ENCODE results near the gene SLC44A1.

The SLC44A1 gene

GRCh38 chr9:105415662-105415980 lies 171.2 kb downstream of the SLC44A1 start:
- no peak overlapping the region for H3K27ac ChIP-seq (ENCODE audit: insufficient read depth in 1 of 2, low read depth in 1 of 2, low read length in 2 of 2, poor library complexity in 1 of 2, severe bottlenecking in 2 of 2)
- H3K36me3 ChIP-seq (ENCODE audit: control insufficient read depth in 4 of 4, insufficient read depth in 4 of 4, low read length in 3 of 4), result no peaks in the 10 kb centered on the region
- H3K4me1 ChIP-seq (ENCODE audit: control extremely low read depth in 1 of 4, control insufficient read depth in 4 of 4, insufficient read depth in 4 of 4, low read length in 3 of 4), result peaks cover 0 to 3% (median 1%) of the 10 kb centered on the region in 4 experiments
- CTCF ChIA-PET, result interaction anchor here (0.6 to 10.3 kb wide), 24 partner anchors 10 to 635 kb away, joined by 3 to 110 read pairs (median 3); partner anchors contain the start of gene ABCA1
- 95% methylated on average over 4 of the region's 8 CpGs for WGBS (ENCODE audit: insufficient coverage)
- H3K9me3 ChIP-seq (ENCODE audit: control extremely low read depth in 1 of 5, control insufficient read depth in 4 of 5, insufficient read depth in 2 of 5, low read depth in 1 of 5, low read length in 4 of 5), result peaks cover 0 to 6% (median 0%) of the 10 kb centered on the region in 5 experiments
- POLR2A ChIA-PET, result no interaction called here
- H3K27me3 ChIP-seq (replicated peaks in 2 of 5; ENCODE audit: control insufficient read depth in 4 of 5, insufficient read depth in 5 of 5, low read length in 4 of 5), result no peaks in the 10 kb centered on the region
- H3K4me3 ChIP-seq (ENCODE audit: control insufficient read depth in 1 of 7, extremely low read depth in 1 of 7, insufficient read depth in 4 of 7, low read depth in 2 of 7, low read length in 6 of 7), result no peak overlapping the region
- DNase-seq, result no peak

GRCh38 chr9:105416840-105417239 lies 172.4 kb downstream of the SLC44A1 start:
- no peaks in the 10 kb centered on the region for H3K27me3 ChIP-seq (replicated peaks in 2 of 5; ENCODE audit: control insufficient read depth in 4 of 5, insufficient read depth in 5 of 5, low read length in 4 of 5)
- H3K9me3 ChIP-seq (ENCODE audit: control extremely low read depth in 1 of 5, control insufficient read depth in 4 of 5, insufficient read depth in 2 of 5, low read depth in 1 of 5, low read length in 4 of 5), result no peaks in the 10 kb centered on the region
- peaks cover 0 to 3% (median 1%) of the 10 kb centered on the region in 4 experiments for H3K4me1 ChIP-seq (ENCODE audit: control extremely low read depth in 1 of 4, control insufficient read depth in 4 of 4, insufficient read depth in 4 of 4, low read length in 3 of 4)
- ChIA-PET CTCF (interaction anchor here (1.3 to 10.3 kb wide), 5 partner anchors 14 to 608 kb away, joined by 3 to 110 read pairs (median 4); no protein-coding TSS in a partner anchor), POLR2A (no interaction called here)
- H3K4me3 ChIP-seq (ENCODE audit: control insufficient read depth in 1 of 7, extremely low read depth in 1 of 7, insufficient read depth in 4 of 7, low read depth in 2 of 7, low read length in 6 of 7), result no peak overlapping the region
- no CpG with 5 or more reads among the region's 1 CpG for WGBS (ENCODE audit: insufficient coverage)
- no peak for DNase-seq
- H3K36me3 ChIP-seq (ENCODE audit: control insufficient read depth in 4 of 4, insufficient read depth in 4 of 4, low read length in 3 of 4), result no peaks in the 10 kb centered on the region
- no peak overlapping the region for H3K27ac ChIP-seq (ENCODE audit: insufficient read depth in 1 of 2, low read depth in 1 of 2, low read length in 2 of 2, poor library complexity in 1 of 2, severe bottlenecking in 2 of 2)

GRCh38 chr9:105418588-105419500 lies 174.4 kb downstream of the SLC44A1 start:
- Histone ChIP-seq H3K27ac (ENCODE audit: insufficient read depth in 1 of 2, low read depth in 1 of 2, low read length in 2 of 2, poor library complexity in 1 of 2, severe bottlenecking in 2 of 2) (no peak overlapping the region), H3K4me1 (ENCODE audit: control extremely low read depth in 1 of 4, control insufficient read depth in 4 of 4, insufficient read depth in 4 of 4, low read length in 3 of 4) (peaks cover 0 to 3% (median 1%) of the 10 kb centered on the region in 4 experiments), H3K36me3 (ENCODE audit: control insufficient read depth in 4 of 4, insufficient read depth in 4 of 4, low read length in 3 of 4) (no peaks in the 10 kb centered on the region), H3K27me3 (replicated peaks in 2 of 5; ENCODE audit: control insufficient read depth in 4 of 5, insufficient read depth in 5 of 5, low read length in 4 of 5) (no peaks in the 10 kb centered on the region), H3K9me3 (ENCODE audit: control extremely low read depth in 1 of 5, control insufficient read depth in 4 of 5, insufficient read depth in 2 of 5, low read depth in 1 of 5, low read length in 4 of 5) (no peaks in the 10 kb centered on the region), H3K4me3 (ENCODE audit: control insufficient read depth in 1 of 7, extremely low read depth in 1 of 7, insufficient read depth in 4 of 7, low read depth in 2 of 7, low read length in 6 of 7) (no peak overlapping the region)
- CTCF ChIA-PET, result interaction anchor here (0.8 to 10.3 kb wide), 4 partner anchors 9 to 260 kb away, joined by 3 to 110 read pairs (median 3); no protein-coding TSS in a partner anchor
- POLR2A ChIA-PET, result interaction anchor here (0.6 kb wide), 1 partner anchor 290 kb away, joined by 3 read pairs; no protein-coding TSS in a partner anchor
- 86% methylated on average over 2 of the region's 3 CpGs for WGBS (ENCODE audit: insufficient coverage)
- no peak for DNase-seq

GRCh38 chr9:105419816-105420597 lies 175.6 kb downstream of the SLC44A1 start:
- WGBS (ENCODE audit: insufficient coverage), result 100% methylated on average over 3 of the region's 10 CpGs
- no peak for DNase-seq
- ChIA-PET CTCF (interaction anchor here (10.3 kb wide), 1 partner anchor 261 kb away, joined by 110 read pairs; no protein-coding TSS in a partner anchor), POLR2A (no interaction called here)
- Histone ChIP-seq H3K27me3 (replicated peaks in 2 of 5; ENCODE audit: control insufficient read depth in 4 of 5, insufficient read depth in 5 of 5, low read length in 4 of 5) (no peaks in the 10 kb centered on the region), H3K27ac (ENCODE audit: insufficient read depth in 1 of 2, low read depth in 1 of 2, low read length in 2 of 2, poor library complexity in 1 of 2, severe bottlenecking in 2 of 2) (no peak overlapping the region), H3K4me1 (ENCODE audit: control extremely low read depth in 1 of 4, control insufficient read depth in 4 of 4, insufficient read depth in 4 of 4, low read length in 3 of 4) (peaks cover 0 to 3% (median 1%) of the 10 kb centered on the region in 4 experiments), H3K36me3 (ENCODE audit: control insufficient read depth in 4 of 4, insufficient read depth in 4 of 4, low read length in 3 of 4) (no peaks in the 10 kb centered on the region), H3K9me3 (ENCODE audit: control extremely low read depth in 1 of 5, control insufficient read depth in 4 of 5, insufficient read depth in 2 of 5, low read depth in 1 of 5, low read length in 4 of 5) (no peaks in the 10 kb centered on the region), H3K4me3 (ENCODE audit: control insufficient read depth in 1 of 7, extremely low read depth in 1 of 7, insufficient read depth in 4 of 7, low read depth in 2 of 7, low read length in 6 of 7) (no peak overlapping the region)

GRCh38 chr9:105421154-105421553 lies 176.7 kb downstream of the SLC44A1 start:
- DNase-seq, result no peak
- Histone ChIP-seq H3K27ac (ENCODE audit: insufficient read depth in 1 of 2, low read depth in 1 of 2, low read length in 2 of 2, poor library complexity in 1 of 2, severe bottlenecking in 2 of 2) (no peak overlapping the region), H3K9me3 (ENCODE audit: control extremely low read depth in 1 of 5, control insufficient read depth in 4 of 5, insufficient read depth in 2 of 5, low read depth in 1 of 5, low read length in 4 of 5) (no peaks in the 10 kb centered on the region), H3K4me1 (ENCODE audit: control extremely low read depth in 1 of 4, control insufficient read depth in 4 of 4, insufficient read depth in 4 of 4, low read length in 3 of 4) (no peaks in the 10 kb centered on the region), H3K4me3 (ENCODE audit: control insufficient read depth in 1 of 7, extremely low read depth in 1 of 7, insufficient read depth in 4 of 7, low read depth in 2 of 7, low read length in 6 of 7) (no peak overlapping the region), H3K36me3 (ENCODE audit: control insufficient read depth in 4 of 4, insufficient read depth in 4 of 4, low read length in 3 of 4) (no peaks in the 10 kb centered on the region), H3K27me3 (replicated peaks in 2 of 5; ENCODE audit: control insufficient read depth in 4 of 5, insufficient read depth in 5 of 5, low read length in 4 of 5) (no peaks in the 10 kb centered on the region)
- ChIA-PET POLR2A (no interaction called here), CTCF (interaction anchor here (10.3 kb wide), 1 partner anchor 262 kb away, joined by 110 read pairs; no protein-coding TSS in a partner anchor)
- WGBS (ENCODE audit: insufficient coverage), result no CpG with 5 or more reads among the region's 2 CpGs

GRCh38 chr9:105421864-105422263 lies 177.4 kb downstream of the SLC44A1 start:
- ChIA-PET POLR2A (no interaction called here), CTCF (no interaction called here)
- DNase-seq, result no peak
- Histone ChIP-seq H3K27ac (ENCODE audit: insufficient read depth in 1 of 2, low read depth in 1 of 2, low read length in 2 of 2, poor library complexity in 1 of 2, severe bottlenecking in 2 of 2) (no peak overlapping the region), H3K4me3 (ENCODE audit: control insufficient read depth in 1 of 7, extremely low read depth in 1 of 7, insufficient read depth in 4 of 7, low read depth in 2 of 7, low read length in 6 of 7) (no peak overlapping the region), H3K36me3 (ENCODE audit: control insufficient read depth in 4 of 4, insufficient read depth in 4 of 4, low read length in 3 of 4) (no peaks in the 10 kb centered on the region), H3K9me3 (ENCODE audit: control extremely low read depth in 1 of 5, control insufficient read depth in 4 of 5, insufficient read depth in 2 of 5, low read depth in 1 of 5, low read length in 4 of 5) (no peaks in the 10 kb centered on the region), H3K4me1 (ENCODE audit: control extremely low read depth in 1 of 4, control insufficient read depth in 4 of 4, insufficient read depth in 4 of 4, low read length in 3 of 4) (no peaks in the 10 kb centered on the region), H3K27me3 (replicated peaks in 2 of 5; ENCODE audit: control insufficient read depth in 4 of 5, insufficient read depth in 5 of 5, low read length in 4 of 5) (no peaks in the 10 kb centered on the region)
- WGBS (ENCODE audit: insufficient coverage), result 97% methylated on average over 5 of the region's 5 CpGs

All from common myeloid progenitor, CD34-positive (primary cell).